ENCODE data around the gene PHLPP1. TPM values are rescaled to one million over a fixed set of nuclear protein-coding genes. Genes with fewer than 3 reads are reported as not detected.
"Not testable (repeated sequence)": the region's sequence is repeated elsewhere in the genome, so short reads cannot be mapped to it uniquely, and the experiment has no call there.

The PHLPP1 gene
- total RNA-seq, 1 donor from 2014 or later: 5.9 TPM

DNA sequence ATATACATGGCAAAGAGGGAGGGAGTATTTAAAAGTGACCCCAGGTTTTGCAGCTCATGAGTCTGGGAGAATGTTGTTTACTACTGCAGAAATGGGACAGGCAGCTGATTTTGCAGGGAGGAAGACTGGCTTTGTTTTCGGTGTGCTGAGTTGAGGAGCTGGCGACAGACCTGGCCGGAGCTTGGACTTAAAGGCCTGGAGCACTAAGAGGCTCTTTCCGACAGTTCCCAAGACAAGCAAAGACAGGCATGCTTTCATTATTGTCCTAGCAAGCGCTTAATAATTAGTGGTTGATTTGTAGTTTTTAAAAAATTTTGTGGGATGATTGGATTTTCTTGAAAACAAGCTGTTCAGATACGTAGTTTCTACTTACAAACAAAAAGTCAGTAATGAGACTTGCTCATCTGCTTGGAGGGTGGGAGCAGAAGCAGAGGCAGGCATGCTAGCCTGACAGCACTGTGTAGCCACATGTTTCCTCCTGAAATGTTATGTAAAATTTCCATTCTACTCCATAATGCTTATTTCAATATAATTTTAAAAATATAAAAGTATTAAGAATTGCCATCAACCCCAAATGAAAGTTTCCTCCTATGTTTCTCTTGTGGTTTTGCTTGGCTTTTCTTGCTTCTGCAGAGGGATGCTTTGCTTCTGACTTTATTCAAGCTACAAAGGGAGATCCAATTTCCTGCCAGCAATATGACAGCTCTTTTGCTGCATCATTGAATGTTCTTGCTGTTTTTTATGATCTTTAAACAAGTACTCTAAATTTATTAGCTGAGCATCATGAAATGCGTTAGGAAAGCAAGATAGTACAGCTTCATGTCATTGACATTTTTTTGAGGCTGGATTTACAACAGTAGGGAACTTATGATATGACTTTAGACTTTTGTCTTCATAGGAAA lies 75.8 kb downstream of the PHLPP1 start:
- no peak for DNase-seq
- intact Hi-C loops (cut with micrococcal nuclease): no loop called here
- peak; percentile 40 for ATAC-seq

DNA sequence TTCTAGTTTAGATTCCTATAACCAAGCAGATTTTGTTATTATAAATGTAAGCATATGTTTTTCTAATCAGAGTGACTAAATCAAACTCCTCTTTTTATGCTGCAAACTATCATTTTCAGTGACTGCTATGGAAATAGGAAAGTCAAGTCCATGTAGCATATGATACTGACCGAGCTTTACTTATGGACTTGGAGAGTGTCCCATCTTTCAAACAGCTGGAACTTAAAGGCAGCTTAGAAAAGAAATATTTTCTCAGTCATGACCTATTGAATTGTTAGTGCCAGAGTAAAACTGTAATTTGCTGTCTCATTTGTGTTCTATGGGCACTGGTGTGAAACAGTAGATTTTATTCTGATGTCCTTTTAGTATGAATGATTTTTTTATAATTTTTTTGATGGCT lies 76.7 kb downstream of the PHLPP1 start:
- intact Hi-C loops (cut with micrococcal nuclease): no loop called here
- no peak for DNase-seq
- ATAC-seq: no peak

DNA sequence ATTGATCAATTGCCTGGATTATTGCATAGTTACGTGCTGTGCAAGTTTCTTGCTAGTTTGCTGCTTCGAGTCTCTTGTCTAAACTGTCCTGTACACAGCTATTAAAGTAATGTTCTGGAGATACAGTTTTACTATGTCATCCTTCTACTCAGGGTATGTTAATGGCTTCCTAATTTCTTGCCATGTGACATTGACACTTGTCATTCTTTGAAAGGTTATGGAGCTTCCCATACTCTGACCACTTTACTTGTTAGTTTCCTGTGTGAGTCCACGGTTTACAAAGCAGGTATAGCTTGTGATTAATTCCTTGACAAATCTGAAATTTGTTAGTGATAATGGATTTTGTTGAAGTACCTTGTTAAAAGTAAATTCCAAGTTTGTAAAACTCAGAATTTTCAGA lies 80.5 kb downstream of the PHLPP1 start:
- no peak for DNase-seq
- intact Hi-C loops (cut with micrococcal nuclease): no loop called here
- ATAC-seq: no peak

DNA sequence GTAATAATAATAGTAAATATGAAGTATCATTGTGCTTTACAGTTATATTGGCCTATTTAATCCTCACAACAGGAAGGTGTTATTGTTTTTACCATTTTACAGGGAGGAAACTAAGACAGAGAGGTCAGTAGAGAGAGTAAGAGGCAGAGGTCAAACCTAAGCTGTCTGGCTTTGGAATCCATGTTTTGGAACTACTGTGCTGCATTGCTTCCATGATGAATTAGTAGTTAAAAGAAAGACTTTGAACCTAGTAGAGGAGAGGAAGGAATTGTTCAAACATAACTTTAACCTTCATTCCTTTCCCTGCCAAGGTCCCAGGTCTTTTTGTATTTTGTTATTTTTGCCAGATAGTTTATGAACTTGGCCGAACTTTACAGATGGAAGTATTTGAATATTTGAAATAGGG lies 80.9 kb downstream of the PHLPP1 start:
- intact Hi-C loops (cut with micrococcal nuclease): no loop called here
- ATAC-seq: no peak
- no peak for DNase-seq

DNA sequence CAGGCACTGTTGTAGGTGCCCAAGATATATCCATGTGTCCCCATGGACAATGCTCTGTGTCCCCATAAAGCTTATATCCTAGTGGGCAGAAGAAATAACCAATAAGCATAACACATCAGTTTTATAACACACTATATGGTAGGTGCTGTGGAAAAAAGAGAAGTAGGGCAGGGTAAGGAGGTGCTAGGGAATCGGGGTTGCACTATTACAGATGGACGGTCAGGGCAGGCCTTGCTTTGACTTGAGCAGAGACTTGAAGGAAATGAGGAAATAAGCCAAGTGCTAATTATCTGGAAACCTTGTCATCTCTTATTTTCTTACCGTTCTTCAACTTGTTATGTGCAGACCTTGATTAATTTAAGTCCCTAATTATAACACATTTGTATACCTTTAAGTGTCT lies 82.0 kb downstream of the PHLPP1 start:
- no peak for DNase-seq
- intact Hi-C loops (cut with micrococcal nuclease): no loop called here
- ATAC-seq: no peak

DNA sequence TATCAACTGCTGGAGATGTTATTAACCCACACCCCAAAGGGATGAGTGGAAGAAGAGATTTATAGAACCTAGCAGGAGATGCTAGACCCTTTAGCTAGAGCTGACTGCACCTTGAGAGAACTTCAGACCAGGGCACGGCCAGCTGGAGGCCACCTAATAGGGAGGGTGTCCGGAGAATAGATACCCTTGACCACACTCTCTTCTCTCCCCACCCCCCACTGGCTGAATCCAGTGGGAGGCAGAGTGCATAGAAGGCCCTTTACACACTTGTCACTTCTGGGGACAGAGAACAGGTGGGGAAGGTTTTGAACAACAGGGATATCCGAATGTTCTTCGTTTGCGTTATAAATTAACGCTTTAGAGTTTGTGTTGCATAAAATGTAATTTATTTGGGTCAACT lies 84.6 kb downstream of the PHLPP1 start:
- intact Hi-C loops (cut with micrococcal nuclease): no loop called here
- no peak for ATAC-seq
- no peak for DNase-seq

DNA sequence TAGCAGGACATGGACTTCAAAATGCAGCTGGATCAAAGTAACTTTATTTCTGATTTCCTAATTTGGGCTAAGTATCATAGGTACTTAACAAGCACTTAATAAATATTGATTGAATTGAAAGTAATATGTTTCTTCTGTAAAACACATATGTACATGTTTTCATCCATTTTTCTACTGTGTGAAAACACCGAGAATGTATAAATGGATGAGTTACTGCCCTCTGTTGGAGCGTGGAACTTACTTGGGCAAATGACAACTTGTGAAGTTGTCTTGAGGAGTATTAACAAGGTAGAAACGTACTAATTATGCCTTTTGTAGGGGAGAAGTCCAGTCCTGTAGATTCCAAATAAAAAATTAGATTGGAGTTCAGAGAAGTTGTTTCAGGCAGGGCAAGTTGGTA lies 87.2 kb downstream of the PHLPP1 start:
- no peak for ATAC-seq
- intact Hi-C loops (cut with micrococcal nuclease): no loop called here
- no peak for DNase-seq

DNA sequence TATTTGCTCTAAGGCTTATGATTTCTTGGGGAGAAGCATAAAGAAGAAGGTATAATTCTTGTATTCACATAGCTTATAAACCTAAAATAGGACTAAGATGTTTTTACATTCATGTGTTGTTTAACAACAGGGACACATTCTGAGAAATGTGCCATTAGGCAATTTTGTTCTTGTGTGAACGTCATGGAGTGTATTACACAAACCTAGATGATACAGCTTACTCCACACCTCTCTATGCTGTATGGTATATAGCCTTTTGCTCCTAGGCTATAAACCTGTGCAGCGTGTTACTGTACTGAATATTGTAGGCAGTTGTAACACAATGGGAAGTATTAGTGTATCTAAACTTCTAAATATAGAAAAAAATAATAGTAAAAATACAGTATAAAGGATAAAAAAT lies 92.1 kb downstream of the PHLPP1 start:
- DNase-seq: no peak
- no peak for ATAC-seq
- intact Hi-C loops (cut with micrococcal nuclease): no loop called here

DNA sequence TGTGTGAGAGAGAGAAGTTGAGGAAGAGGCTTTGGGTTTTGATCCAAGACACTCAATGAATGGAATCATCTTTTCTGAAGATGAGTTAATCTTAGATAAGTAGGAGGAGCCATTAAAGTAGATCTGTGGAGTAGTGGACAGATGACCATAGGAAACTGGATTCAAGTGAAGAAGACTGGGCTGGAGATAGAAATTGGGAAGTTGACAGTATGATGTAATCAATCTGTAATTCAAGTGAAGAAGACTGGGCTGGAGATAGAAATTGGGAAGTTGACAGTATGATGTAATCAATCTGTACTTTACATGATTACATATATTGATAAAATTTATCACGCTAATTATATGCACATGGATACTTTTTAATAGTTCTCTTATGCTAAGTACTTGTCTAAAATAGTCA lies 92.8 kb downstream of the PHLPP1 start:
- intact Hi-C loops (cut with micrococcal nuclease): no loop called here
- no peak for DNase-seq
- no peak for ATAC-seq

DNA sequence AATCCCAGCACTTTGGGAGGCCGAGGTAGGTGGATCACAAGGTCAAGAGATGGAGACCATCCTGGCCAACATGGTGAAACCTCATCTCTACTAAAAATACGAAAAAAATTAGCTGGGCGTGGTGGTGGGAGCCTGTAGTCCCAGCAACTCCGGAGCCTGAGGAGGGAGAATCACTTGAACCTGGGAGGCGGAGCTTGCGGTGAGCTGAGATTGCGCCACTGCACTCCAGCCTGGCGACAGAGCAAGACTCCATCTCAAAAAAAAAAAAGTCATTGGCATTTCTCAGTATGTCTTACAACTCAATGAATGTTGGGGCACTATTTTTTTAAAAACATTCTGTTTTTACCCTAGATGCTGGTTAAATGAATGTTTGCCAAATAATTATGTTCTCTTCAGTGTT lies 94.1 kb downstream of the PHLPP1 start:
- intact Hi-C loops (cut with micrococcal nuclease); DNase-seq: not testable (repeated sequence)

DNA sequence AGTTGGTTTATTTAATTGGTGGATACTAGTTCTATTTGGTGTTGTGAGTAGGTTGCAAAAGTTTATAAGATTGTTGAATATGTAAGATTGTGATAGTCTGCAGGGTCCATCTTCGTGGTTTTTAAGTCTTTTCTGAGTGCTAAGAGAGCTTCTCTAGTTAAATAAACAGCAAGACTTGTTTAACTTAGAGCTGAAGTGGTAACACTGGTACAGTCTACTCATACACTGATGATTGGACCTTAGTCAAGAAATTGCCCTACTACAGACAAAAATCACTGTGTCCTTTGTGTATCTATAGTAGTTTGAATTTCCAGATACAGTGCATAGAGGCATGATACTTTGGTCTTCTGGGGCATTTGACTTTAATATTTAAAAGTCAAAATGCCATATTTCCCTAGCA lies 94.6 kb downstream of the PHLPP1 start:
- ATAC-seq: no peak
- intact Hi-C loops (cut with micrococcal nuclease): loop anchor here (10.0 kb wide), 1 partner anchor 85 kb away; no protein-coding TSS in a partner anchor
- DNase-seq: no peak

More for the DNA sequence above, 94.1 kb downstream of the PHLPP1 start:
- ATAC-seq: not testable (repeated sequence)

DNA sequence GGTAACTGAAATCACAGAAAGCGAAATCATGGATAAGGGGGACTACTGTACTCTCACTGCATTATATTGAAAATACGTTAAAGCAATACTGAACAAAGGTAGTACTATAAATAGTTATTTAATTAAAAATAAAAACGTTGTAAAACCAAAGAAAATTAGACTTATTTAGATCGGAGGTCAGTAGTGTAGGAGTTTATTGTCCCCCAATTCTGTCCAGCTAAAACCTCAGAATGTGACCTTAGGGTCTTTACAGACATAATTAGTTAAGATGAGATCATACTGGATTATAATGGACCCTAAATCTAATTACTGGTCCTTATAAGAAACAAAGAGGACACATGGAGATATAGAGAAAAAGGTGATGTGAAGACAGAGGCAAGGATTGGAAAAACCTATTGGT lies 95.3 kb downstream of the PHLPP1 start:
- intact Hi-C loops (cut with micrococcal nuclease): loop anchor here (10.0 kb wide), 1 partner anchor 86 kb away; no protein-coding TSS in a partner anchor
- DNase-seq: no peak
- no peak for ATAC-seq

DNA sequence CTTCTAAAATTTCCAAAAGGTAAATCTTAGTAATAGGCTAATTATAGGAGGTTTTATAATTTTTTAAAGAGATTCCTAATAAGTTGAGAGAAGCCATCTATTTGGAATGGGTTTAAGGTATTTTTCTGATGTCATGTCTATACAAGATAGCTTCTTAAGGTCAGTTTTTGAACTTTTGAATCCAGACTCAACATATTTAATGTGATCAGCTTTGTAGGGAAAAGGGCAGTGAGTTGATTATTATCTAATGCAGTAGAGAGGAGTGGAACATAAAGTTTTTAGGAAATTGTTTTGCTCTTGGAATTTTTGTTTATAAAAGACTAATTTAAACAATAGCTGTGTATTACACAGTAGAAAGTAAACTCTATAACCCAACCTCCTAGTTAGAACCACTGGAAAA lies 96.3 kb downstream of the PHLPP1 start:
- DNase-seq (no peak), ATAC-seq (no peak)
- intact Hi-C loops (cut with micrococcal nuclease): loop anchor here (10.0 kb wide), 1 partner anchor 87 kb away; no protein-coding TSS in a partner anchor

DNA sequence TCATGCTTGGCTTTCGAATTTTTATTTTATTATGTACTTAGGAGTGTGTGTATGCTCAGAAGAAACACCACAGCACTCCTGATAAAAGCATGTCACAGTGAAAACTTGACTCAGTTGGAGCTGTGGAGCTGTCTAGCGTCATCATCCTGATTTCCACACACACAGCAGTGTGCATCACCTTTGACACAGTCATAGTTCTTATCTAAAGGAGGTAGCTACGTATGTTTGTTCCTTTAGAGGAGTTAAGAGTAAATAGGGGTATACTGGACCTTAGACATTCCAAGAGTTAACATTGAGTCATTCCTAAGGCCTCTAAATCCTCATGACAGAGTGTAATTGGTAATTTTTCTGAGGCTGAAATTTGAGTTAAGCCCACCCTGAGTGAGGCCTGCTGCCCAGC lies 96.9 kb downstream of the PHLPP1 start:
- DNase-seq (no peak), ATAC-seq (no peak)
- intact Hi-C loops (cut with micrococcal nuclease): loop anchor here (10.0 kb wide), 1 partner anchor 87 kb away; no protein-coding TSS in a partner anchor

DNA sequence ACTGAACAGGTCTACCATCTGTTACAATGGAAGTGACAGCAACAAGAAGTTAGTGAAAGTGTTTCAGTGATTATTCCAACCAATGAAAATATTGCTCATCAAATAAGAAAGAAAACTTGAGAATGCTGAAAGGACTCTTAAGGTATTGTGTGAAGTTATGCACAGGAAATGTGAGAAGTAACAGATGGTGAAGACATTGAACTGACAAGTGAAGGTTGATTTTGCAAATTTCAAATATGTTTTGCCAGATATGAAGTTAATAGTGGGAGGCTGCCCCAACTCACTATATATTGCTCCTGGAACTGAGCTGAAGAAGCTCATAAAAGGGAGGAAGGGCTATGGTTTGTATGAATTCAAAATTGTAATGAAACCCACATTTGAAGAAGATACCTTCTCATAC lies 97.5 kb downstream of the PHLPP1 start:
- ATAC-seq (no peak), DNase-seq (no peak)
- intact Hi-C loops (cut with micrococcal nuclease): loop anchor here (10.0 kb wide), 1 partner anchor 88 kb away; no protein-coding TSS in a partner anchor

DNA sequence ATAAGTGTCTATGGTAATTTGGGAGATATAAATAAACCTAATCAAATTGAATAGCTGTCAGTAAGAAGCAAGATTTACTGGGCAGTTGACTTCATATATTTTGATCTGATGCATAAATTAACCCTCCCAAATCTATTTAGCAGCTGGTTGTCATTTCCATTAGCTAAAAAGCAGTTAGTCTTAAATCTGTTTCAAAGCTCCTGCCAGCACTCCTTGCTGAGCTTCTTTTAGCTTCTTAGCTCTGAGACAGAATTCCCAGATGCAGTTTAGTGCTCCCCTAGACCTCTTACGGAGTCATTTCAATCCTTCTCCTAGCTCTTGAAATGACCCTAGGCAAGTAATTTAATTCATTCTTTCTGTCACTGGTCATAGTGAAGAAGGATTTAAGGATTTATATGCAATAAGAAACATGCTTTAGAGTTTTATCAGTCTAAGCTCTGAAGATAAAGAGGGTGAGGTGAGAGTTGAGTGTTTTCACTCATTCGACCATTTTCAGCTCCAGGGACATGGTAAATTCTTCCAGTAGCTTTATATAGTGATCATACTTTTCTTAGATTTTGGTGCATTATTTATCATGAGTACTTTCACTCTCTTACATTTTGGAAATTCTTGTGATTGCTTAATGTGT lies 98.9 kb downstream of the PHLPP1 start:
- ATAC-seq (no peak), DNase-seq (no peak)
- intact Hi-C loops (cut with micrococcal nuclease): loop anchor here (10.0 kb wide), 1 partner anchor 89 kb away; no protein-coding TSS in a partner anchor

DNA sequence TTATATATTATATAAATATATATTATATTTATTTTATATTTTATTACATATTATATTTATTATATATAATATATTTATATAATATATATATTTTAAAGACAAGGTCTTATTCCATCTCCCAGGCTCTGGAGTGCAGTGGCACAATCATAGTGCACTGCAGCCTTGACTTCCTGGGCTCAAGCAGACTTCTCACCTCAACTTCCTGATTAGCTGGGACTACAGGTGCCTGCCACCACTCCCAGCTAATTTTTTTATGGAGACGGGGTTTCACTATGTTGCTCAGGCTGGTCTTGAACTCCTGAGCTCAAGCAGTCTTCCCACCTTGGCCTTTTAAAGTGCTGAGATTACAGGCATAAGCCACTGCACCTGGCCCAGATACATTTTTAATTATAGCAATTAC lies 110.0 kb downstream of the PHLPP1 start:
- ATAC-seq: no peak
- intact Hi-C loops (cut with micrococcal nuclease): no loop called here
- no peak for DNase-seq

DNA sequence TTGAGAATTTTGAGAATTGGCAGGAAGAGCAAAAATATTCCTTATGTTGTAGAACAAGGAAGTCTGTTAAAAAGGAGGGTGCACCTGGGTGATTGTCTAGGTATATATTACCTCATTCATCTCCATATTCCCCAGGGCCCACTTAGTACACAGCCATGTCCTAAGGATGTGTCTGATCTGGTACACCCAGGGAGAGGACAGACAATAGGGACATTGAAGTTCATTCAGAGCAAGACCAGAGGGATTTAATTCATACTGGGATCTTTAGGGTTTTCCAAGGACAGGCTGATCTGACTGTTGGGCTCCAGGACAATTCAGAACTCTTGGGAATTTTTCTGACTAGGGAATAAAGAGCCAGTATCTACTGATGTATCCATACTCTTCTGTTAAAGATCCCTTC lies 112.1 kb downstream of the PHLPP1 start:
- DNase-seq: no peak
- no peak for ATAC-seq
- intact Hi-C loops (cut with micrococcal nuclease): no loop called here

DNA sequence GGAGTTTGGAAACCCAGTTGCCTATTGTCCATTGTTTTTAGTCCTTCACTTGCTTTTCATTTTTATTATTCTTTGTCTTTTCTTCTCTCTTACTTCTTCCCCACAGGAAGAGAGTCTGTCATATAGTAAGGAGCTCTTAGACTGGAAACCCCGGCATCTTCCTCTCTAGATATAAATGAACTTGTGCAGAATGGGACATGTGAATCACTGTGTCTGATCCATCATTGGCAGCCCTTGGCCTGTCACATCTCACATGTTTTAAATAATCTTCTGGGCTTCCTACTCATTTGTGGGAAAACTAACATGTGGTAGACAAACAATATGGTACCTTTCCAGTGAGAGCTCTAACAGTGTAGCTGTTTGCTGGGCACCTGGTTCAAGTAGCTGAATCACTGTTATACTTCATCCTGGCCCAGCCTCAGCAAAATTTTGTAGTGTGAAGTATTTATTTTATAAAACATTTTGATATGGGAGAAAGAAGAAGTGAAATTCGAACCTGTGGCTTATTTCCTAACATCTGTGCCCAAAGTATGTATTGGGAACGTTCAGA lies 112.8 kb downstream of the PHLPP1 start:
- ATAC-seq (no peak), DNase-seq (no peak)
- intact Hi-C loops (cut with micrococcal nuclease): no loop called here

DNA sequence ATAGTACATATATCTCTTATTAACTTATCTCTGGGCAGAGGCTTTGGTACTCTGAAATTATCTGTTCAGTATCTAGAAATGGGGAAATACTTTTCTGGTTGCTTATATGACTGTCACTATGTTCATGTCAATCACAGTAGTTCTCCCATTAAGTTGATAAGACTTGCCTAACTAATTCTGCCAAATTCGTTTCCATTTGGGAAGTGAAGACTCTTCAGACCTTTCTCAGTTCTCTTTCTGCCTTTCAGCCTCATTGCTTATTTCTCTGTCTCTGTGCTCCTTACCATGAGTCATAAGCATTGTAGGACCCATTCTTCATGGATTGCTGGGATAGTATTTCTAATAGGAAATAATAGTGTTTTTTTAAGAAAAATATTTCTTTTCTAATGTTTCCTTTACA lies 113.5 kb downstream of the PHLPP1 start:
- intact Hi-C loops (cut with micrococcal nuclease): no loop called here
- ATAC-seq (no peak), DNase-seq (no peak)
